Neural cell (in vitro differentiated cells): ENCODE measurements around the gene TOR4A. TPM values are rescaled to one million over a fixed set of nuclear protein-coding genes. Genes with fewer than 3 reads are reported as not detected.

Source experiments
- H2AFZ ChIP-seq: fragments of 200-600, 300-800 bp; sonication (generic), shearing (Covaris generic); 2 replicates; pipeline ENCODE4 v1.6.0; 2014; ENCODE audit warnings: low read depth, mild to moderate bottlenecking, antibody characterized with exemption, low read length, moderate library complexity
- H3F3A ChIP-seq: fragments of 200-600 bp; shearing (Covaris generic); 2 replicates; pipeline ENCODE4 v1.6.1; 2016; ENCODE audit warnings: mild to moderate bottlenecking, moderate library complexity, mixed read lengths, antibody characterized with exemption, low read length; ENCODE audit not compliant: insufficient read depth, poor library complexity, severe bottlenecking
- H3K27ac ChIP-seq: fragments of 200-600, 300-800 bp; sonication (generic), shearing (Covaris generic); 2 replicates; pipeline ENCODE4 v1.5.1; 2014; ENCODE audit warnings: mild to moderate bottlenecking, low read length, moderate library complexity
- H3K27me3 ChIP-seq: fragments of 300-800, 200-600 bp; sonication (generic), shearing (Covaris generic); 2 replicates; pipeline ENCODE4 v1.6.0; 2014; ENCODE audit warnings: mild to moderate bottlenecking, low read depth, low read length, moderate library complexity; ENCODE audit not compliant: insufficient read depth
- H3K36me3 ChIP-seq: fragments of 300-800, 200-600 bp; sonication (generic), shearing (Covaris generic); 2 replicates; pipeline ENCODE4 v1.5.1; 2014; ENCODE audit warnings: mild to moderate bottlenecking, antibody characterized with exemption, low read length, moderate library complexity; ENCODE audit not compliant: insufficient read depth
- H3K4me2 ChIP-seq: fragments of 300-800, 200-600 bp; sonication (generic), shearing (Covaris generic); 2 replicates; pipeline ENCODE4 v1.6.0; 2014; ENCODE audit warnings: mild to moderate bottlenecking, low read length
- H3K4me3 ChIP-seq: fragments of 300-800, 200-600 bp; sonication (generic), shearing (Covaris generic); 2 replicates; pipeline ENCODE4 v1.5.1; 2014; ENCODE audit warnings: mild to moderate bottlenecking, low read length, moderate library complexity
- H3K79me2 ChIP-seq: fragments of 200-600 bp; shearing (Covaris generic); replicated peaks from 2 replicates; pipeline ENCODE4 v1.6.0; 2014; ENCODE audit warnings: mild to moderate bottlenecking, low read length, moderate library complexity; ENCODE audit not compliant: insufficient read depth
- H3K9ac ChIP-seq: fragments of 300-800, 200-600 bp; sonication (generic), shearing (Covaris generic); 2 replicates; pipeline ENCODE4 v1.6.1; 2016; ENCODE audit warnings: mild to moderate bottlenecking, low read length, mixed read lengths
- H3K9me2 ChIP-seq: fragments of 200-600 bp; shearing (Covaris generic); 2 replicates; pipeline ENCODE4 v1.6.1; 2016; ENCODE audit warnings: mild to moderate bottlenecking, low read length, mixed read lengths; ENCODE audit not compliant: insufficient read depth
- H3K9me3 ChIP-seq: fragments of 200-600, 300-800 bp; sonication (generic), shearing (Covaris generic); 2 replicates; pipeline ENCODE4 v1.6.1; 2016; ENCODE audit warnings: mild to moderate bottlenecking, mixed run types, low read length, moderate library complexity, mixed read lengths
- H4K20me1 ChIP-seq: fragments of 200-600 bp; shearing (Covaris generic); 2 replicates; pipeline ENCODE4 v1.6.1; 2016; ENCODE audit warnings: mild to moderate bottlenecking, mixed run types; ENCODE audit not compliant: insufficient read depth
- CTCF ChIP-seq: fragments of 450-650 bp; IDR thresholded peaks from 2 replicates; pipeline ENCODE4 v1.5.1; 2014; ENCODE audit warnings: antibody characterized with exemption, mild to moderate bottlenecking, moderate library complexity; ENCODE audit not compliant: poor library complexity, severe bottlenecking
- EP300 ChIP-seq: fragments of 450-650 bp; conservative IDR thresholded peaks from 2 replicates; pipeline ENCODE4 v1.6.1; 2014; ENCODE audit warnings: antibody characterized with exemption, mild to moderate bottlenecking, moderate library complexity; ENCODE audit not compliant: poor library complexity, severe bottlenecking
- EZH2 ChIP-seq: fragments of 200-600, 300-800 bp; shearing (Covaris generic), sonication (generic); IDR thresholded peaks from 2 replicates; pipeline ENCODE4 v1.6.1; 2014; ENCODE audit warnings: antibody characterized with exemption, low read length, borderline replicate concordance, mild to moderate bottlenecking; ENCODE audit not compliant: insufficient read depth, poor library complexity, severe bottlenecking
- MXI1 ChIP-seq: fragments of 450-650 bp; conservative IDR thresholded peaks from 2 replicates; pipeline ENCODE4 v1.6.1; 2014; ENCODE audit warnings: antibody characterized with exemption, mild to moderate bottlenecking; ENCODE audit not compliant: poor library complexity, severe bottlenecking
- POLR2AphosphoS5 ChIP-seq: IDR thresholded peaks from 2 replicates; pipeline ENCODE4 v1.6.1; 2012
- RAD21 ChIP-seq: fragments of 450-650 bp; conservative IDR thresholded peaks from 2 replicates; pipeline ENCODE4 v1.6.1; 2014; ENCODE audit warnings: antibody characterized with exemption, mild to moderate bottlenecking, moderate library complexity
- SMC3 ChIP-seq: fragments of 450-650 bp; conservative IDR thresholded peaks from 2 replicates; pipeline ENCODE4 v1.6.1; 2014; ENCODE audit warnings: antibody characterized with exemption, mild to moderate bottlenecking, moderate library complexity; ENCODE audit not compliant: poor library complexity
- TAF1 ChIP-seq: IDR thresholded peaks from 2 replicates; pipeline ENCODE4 v1.6.1; 2012; ENCODE audit warnings: low read depth
- polyA plus RNA-seq: library from polyadenylated mRNA; depleted of rRNA; stranded (reverse); fragments of >200 nt; gene quantifications from 2 replicates; pipeline ENCODE4 v1.2.3, GENCODE V29; 2014
- TF ChIP-seq, protein P1 (sequence below): IDR thresholded peaks from 2 replicates; pipeline ENCODE4 v1.6.1; 2012; ENCODE audit warnings: borderline replicate concordance

The TOR4A gene
- polyA plus RNA-seq, 1 donor from 2014 or later, result 0.50 TPM

DNA sequence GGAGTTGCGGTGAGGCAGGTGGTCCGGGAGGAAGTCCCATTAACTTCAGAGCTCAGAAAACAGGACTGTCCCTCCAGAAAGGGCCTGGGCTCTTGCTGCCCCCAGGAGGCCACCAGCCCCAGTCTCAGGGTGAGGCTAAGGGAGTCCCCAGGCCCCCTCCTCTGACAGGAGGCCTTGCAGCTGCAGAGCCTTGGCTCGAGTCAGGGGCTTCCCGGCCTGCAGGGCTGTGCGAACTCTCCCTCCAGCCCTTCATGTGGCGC, 29.7 kb upstream of the TOR4A start:
- no peak overlapping the region for H3K27ac ChIP-seq
- H3K4me2 ChIP-seq, result no peak overlapping the region
- H2AFZ ChIP-seq, result no peak overlapping the region
- H3K9me3 ChIP-seq, result no peaks in the 10 kb centered on the region
- peaks cover 1% of the 10 kb centered on the region for H3K79me2 ChIP-seq
- H3K9ac ChIP-seq, result no peak overlapping the region
- TF ChIP-seq MXI1 (no peak), TAF1 (no peak), EP300 (no peak), CTCF (no peak), RAD21 (no peak), EZH2 (no peak), SMC3 (no peak), POLR2AphosphoS5 (no peak)
- TF ChIP-seq, protein P1, sequence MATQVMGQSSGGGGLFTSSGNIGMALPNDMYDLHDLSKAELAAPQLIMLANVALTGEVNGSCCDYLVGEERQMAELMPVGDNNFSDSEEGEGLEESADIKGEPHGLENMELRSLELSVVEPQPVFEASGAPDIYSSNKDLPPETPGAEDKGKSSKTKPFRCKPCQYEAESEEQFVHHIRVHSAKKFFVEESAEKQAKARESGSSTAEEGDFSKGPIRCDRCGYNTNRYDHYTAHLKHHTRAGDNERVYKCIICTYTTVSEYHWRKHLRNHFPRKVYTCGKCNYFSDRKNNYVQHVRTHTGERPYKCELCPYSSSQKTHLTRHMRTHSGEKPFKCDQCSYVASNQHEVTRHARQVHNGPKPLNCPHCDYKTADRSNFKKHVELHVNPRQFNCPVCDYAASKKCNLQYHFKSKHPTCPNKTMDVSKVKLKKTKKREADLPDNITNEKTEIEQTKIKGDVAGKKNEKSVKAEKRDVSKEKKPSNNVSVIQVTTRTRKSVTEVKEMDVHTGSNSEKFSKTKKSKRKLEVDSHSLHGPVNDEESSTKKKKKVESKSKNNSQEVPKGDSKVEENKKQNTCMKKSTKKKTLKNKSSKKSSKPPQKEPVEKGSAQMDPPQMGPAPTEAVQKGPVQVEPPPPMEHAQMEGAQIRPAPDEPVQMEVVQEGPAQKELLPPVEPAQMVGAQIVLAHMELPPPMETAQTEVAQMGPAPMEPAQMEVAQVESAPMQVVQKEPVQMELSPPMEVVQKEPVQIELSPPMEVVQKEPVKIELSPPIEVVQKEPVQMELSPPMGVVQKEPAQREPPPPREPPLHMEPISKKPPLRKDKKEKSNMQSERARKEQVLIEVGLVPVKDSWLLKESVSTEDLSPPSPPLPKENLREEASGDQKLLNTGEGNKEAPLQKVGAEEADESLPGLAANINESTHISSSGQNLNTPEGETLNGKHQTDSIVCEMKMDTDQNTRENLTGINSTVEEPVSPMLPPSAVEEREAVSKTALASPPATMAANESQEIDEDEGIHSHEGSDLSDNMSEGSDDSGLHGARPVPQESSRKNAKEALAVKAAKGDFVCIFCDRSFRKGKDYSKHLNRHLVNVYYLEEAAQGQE, result no peak
- H3F3A ChIP-seq, result no peaks in the 10 kb centered on the region
- no peaks in the 10 kb centered on the region for H4K20me1 ChIP-seq
- H3K27me3 ChIP-seq, result no peaks in the 10 kb centered on the region
- H3K36me3 ChIP-seq, result no peaks in the 10 kb centered on the region
- no peak overlapping the region for H3K4me3 ChIP-seq
- no peaks in the 10 kb centered on the region for H3K9me2 ChIP-seq

DNA sequence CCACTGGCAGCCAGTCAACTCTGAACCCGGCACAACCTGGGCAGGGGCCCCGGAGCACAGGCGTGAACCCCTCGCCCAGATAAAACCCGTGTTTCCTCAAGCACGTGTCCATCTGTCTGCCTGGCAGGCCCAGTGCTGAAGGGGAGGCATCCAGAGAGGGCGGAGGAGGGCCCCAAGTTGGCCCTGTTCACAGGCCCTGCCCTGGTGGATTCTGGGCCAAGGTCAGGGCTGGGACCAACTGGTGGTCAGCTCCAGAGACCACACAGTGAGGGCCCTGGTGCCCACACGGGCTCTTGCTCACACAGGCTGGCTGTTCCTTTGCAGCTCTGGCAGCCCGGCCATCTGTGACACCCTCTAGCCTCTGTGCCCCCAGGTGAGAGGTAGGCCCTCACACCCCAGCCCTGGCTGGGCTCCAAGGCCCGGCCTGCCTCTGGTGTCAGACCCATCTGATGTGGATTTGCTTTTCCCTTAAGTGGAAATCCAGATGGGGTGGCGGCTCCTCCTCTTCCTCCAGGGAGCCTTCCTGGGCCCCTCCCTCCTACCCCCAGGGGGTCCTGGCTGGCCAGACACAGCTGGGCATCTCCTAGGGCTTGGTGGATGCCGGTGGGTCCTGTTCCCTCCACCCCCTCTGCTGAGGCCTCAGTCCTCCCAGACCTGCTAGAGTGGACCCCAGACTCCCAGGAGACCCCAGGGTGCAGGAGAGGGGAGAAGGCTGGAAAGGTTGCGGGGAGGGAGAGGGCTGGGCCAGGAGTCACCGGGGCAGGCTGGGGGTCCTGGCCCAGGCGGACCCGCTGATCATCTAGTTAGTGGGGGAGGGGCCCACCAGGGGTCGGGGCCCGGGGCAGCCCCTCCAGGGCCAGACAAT, 27.0 kb upstream of the TOR4A start:
- TF ChIP-seq MXI1 (no peak), EP300 (no peak), SMC3 (no peak), TAF1 (no peak), RAD21 (no peak), CTCF (no peak), POLR2AphosphoS5 (no peak), EZH2 (no peak)
- TF ChIP-seq, protein P1, result no peak
- H3K9me3 ChIP-seq, result no peaks in the 10 kb centered on the region
- no peaks in the 10 kb centered on the region for H3K9me2 ChIP-seq
- no peaks in the 10 kb centered on the region for H3K36me3 ChIP-seq
- H3K9ac ChIP-seq, result no peak overlapping the region
- H3K79me2 ChIP-seq, result peaks cover 3% of the 10 kb centered on the region
- H3K4me3 ChIP-seq, result no peak overlapping the region
- no peak overlapping the region for H3K27ac ChIP-seq
- no peak overlapping the region for H3K4me2 ChIP-seq
- no peaks in the 10 kb centered on the region for H3K27me3 ChIP-seq
- no peak overlapping the region for H2AFZ ChIP-seq
- H3F3A ChIP-seq, result no peaks in the 10 kb centered on the region
- H4K20me1 ChIP-seq, result no peaks in the 10 kb centered on the region
